CD4-positive, alpha-beta T cell treated with Interferon gamma for 1 hour (primary cell): ENCODE measurements around the gene SLC23A2.

ENCODE experiments used
- DNase-seq: peaks from one replicate; pipeline ENCODE4 v3.0.0-alpha.2; 2020

SLC23A2 gene

GRCh38 chr20:4962241-4962855, 39.0 kb downstream of the SLC23A2 start:
- DNase-seq, result peak; percentile 39

- DNase-seq, result peak; percentile 35
Measured at GRCh38 chr20:4961746-4962145, 39.6 kb downstream of the SLC23A2 start.

DNA sequence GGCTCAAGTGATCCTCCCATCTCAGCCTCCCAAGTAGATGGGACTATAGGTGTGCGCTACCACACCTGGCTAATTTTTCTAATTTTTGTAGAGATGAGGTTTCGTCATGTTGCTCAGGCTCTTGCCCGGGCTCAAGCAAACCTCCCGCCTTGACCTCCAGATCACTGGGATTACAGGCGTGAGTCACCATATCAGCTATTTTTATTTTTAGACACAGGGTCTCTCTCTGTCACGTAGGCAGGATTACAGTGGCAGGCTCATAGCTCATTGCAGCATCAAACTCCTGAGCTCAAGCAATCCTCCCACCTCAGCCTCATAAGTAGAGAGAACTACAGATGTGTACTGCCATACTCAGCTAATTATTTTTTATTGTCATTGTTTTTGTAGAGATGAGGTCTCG, 41.7 kb downstream of the SLC23A2 start:
- no peak for DNase-seq

DNA sequence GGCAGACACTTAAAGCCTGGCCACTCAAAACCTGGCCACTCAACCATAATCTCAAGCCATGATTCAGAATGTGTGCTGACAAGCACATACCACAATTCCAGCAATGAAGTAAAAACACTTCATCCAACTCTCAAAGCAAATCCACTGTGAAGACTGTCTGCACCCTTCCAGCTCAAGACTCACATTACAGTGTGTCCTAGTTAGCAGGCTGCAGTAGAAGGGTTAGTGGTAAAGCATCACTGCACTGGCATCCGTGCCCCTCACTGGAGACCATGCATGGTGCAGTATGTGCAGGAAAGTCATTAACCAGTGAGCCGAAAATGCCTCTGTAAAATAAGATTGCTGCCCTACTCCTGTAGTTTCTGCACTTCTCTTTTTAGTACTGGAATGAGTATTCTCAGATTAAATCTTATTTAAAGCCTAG, 43.4 kb downstream of the SLC23A2 start:
- no peak for DNase-seq

GRCh38 chr20:4957187-4957586, 44.1 kb downstream of the SLC23A2 start:
- no peak for DNase-seq

DNA sequence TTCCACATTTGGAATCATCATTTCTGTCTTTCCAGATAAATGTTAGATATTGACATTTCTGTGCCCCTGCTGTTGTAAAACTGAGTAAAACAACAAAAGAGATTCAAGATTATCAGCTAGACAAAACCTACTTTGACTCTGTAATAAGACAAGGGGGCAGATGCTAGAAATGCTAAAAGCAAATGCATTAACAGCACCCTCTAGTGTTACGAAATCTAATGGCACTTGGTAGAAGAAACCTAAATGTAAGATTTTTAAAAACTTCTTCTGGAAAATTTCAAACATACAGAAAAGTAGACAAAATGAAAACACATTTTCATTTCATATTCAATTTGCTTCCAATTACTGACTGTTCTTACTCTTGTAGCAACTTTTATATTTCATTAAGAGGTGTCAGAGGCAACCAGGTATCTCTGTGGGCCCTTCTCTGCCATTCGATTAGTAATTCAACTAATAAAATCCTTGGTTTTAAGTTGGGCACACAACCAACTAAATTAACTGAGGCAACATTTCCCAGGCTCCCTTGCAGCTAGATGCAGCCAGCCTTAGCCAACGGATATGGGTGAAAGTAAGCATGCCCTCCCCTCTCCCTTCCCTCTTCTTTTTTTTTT, 45.0 kb downstream of the SLC23A2 start:
- no peak for DNase-seq

GRCh38 chr20:4953881-4954280, 47.4 kb downstream of the SLC23A2 start:
- no peak for DNase-seq

GRCh38 chr20:4952229-4952628, 49.1 kb downstream of the SLC23A2 start:
- no peak for DNase-seq

DNA sequence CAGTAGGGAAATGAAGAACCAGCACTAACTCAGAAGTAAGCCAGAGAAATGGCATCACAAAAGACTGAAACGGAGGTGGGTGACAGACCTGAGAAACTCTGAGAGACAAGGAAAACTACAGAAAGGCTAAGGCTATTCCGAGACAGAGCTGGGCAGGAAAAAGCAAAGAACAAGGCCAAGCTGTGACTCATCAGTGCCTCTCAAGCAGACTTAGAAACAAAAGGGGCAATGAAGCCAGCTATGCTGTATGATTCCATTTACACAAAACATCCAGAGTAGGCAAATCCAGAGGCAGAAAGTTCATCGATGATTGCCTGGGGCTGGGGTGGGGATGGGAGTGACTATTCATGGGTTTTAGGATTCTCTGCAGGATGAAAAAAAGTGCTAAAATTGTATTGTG, 50.0 kb downstream of the SLC23A2 start:
- DNase-seq, result no peak

DNA sequence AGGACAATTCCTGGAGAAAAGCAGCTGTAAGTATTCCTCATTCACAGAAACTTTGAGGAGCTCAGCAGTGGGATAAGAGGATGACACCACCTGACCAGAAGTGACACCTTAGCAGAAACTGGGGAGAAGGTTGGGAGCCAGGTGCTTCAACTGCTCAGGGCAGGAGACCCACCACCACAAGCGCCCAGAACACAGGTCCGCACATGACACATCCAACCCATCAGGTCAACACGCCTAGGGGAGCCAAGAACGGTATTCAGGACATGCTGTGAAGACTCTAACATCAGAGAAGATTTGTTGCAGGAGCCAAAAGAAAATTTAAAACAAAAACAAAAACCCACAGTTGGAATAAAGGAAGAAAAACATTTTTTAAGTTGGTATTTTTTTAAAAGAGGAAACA, 50.5 kb downstream of the SLC23A2 start:
- no peak for DNase-seq

DNA sequence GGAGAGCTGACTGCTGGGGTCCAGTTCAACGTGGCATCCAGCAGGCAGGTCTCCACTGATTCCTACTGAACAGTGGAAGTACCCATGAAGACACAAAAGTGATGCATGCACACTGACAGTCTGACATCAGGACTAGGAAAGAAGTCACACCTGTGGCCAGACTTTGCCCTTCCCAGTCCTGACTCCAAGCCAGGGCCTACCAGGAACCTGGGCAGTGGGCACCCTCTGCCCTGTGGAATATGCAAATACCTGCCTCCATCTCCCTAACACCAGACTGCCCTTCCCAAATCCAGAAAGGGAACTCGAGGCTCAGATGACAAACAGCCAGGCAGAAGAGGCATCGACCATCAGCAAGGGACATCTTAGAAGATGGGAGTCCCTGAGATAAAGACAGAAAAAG, 50.9 kb downstream of the SLC23A2 start:
- no peak for DNase-seq

DNA sequence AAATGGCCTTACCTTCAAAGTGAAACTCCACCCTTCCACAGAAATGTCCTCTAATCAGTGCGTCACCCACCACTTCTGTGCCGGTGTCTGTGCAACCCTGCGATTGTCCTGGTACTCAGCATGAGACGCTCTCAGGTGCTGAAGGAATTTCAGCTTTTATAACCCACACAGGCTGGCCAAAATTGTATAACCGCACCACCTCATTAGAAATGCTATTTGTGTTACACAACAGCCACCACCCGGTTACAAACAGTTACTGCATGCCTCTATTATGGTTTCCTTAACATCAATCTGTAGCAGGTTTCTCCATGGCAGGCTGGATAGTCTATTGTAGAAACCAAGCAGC, 51.5 kb downstream of the SLC23A2 start:
- DNase-seq, result no peak

DNA sequence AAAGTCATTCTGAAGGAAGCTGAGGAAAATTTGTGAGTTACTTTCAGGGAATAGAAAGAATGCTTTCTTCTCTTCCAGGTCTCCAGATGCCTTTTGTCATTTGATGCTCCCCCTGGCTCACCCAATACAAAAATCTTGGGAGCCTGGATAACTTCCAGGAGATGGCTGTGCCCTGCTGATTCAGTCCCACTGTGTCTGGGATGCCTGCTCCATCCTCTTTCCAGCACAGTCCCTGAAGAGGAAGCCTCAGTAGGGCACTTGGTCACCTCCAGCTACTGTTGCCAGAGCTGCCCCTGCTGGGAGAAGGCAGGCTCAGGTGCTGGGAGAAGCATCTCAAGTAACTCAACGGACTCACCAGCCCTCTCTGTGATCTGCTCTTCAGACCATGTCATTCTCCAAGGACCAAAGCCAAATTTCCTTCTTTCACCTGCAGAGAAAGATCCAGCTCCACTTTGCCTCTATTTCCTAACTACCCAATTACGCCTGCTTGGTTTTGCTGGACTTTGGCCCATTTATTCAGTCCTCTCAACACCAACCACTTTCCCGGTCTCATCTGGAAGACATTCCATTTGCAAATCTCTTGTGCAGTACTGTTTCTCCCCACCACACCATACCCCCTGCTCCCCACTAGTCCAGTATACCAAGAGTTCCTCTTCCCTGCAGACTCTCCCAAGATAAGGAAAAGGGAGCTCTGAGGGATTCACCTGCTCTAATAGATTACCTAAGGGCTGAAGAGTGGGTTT, 53.3 kb downstream of the SLC23A2 start:
- no peak for DNase-seq

GRCh38 chr20:4946986-4947385, 54.3 kb downstream of the SLC23A2 start:
- no peak for DNase-seq

GRCh38 chr20:4946585-4946984, 54.7 kb downstream of the SLC23A2 start:
- no peak for DNase-seq

- no peak for DNase-seq
Measured at GRCh38 chr20:4944518-4945313, 56.6 kb downstream of the SLC23A2 start.

DNA sequence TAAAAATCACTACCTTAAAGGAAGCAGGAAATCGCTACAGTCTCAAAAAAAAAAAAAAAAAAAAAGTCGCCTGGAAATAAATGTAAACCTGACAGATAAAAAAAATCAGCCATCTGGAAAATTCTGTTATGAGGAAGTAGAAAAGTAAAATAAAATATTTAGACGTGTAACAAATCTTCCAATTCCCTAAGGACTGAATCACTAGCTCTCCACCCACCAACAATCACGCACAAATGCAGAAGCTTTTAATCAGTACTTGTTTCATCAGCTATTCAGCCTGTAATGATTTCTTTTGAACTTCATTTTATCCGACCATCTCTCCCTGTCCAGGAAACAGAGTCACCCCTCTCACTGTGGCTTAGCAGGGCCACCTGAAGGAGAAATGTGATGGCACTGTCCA, 59.0 kb downstream of the SLC23A2 start:
- DNase-seq, result no peak

DNA sequence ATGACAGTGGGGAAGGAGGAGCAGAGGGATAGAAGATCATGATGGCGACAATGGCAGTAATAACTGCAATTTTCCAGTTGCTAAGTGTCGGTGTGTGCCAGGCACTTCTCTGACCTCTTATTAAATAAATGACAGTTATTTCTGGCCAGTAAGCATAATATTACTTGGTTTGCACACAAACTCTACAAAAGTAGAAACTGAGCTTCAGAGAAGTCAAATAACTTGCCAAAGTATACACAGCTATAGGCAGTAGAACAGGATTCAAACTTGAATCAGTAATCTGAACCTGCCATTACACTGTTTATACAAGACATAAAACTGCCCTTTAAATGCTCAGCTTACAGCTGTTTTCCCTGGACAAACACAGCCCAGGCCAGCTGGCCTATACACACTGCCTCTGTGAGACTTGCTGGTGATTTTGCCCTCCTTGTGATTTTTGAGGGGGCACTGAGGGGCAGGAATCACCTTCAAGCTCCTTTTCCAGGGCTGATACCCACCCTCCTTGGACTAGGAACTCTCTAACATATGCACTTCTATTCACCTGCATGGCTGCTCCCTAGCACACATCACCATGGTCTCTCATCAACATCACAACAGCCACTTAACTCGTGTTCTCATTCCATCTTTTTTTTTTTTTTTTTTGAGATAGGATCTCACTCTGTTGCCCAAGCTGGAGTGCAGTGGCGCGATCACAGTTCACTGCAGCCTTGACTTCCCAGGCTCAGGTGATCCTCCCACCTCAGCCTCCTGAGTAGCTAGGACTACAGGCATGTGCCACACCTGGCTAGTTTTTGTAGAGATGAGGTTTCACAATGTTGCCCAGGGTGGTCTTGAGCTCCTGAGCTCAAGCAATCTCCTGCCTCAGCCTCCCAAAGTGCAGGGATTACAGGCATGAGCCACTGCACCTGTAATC, 63.6 kb downstream of the SLC23A2 start:
- DNase-seq, result no peak

- no peak for DNase-seq
Measured at GRCh38 chr20:4936851-4937406, 64.4 kb downstream of the SLC23A2 start.

- no peak for DNase-seq
Measured at GRCh38 chr20:4936392-4936850, 64.9 kb downstream of the SLC23A2 start.

DNA sequence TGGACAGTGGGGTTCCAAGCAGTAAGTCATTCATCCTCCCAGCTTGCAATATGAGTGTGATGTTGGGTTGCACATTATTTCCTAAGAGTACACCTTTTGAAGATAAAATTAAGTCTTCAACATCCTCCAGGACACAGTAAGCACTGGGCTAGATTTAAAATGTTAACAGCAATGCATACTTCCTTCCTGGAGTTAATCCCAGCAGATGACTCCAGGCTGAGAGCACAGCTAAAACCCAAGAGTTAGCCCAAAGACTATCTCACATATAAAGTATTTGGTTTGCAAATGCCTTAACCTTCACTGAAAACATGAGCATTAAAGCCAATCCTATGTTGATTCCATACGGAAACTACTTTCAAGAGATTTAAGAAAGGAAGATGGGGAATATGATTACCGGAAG, 69.2 kb downstream of the SLC23A2 start:
- DNase-seq, result no peak
